Panc1 (cell line): Measurements from ENCODE around the gene ALPK1.

ENCODE experiments used
- CTCF ChIP-seq: fragments of 450-650 bp; IDR thresholded peaks from 2 replicates; pipeline ENCODE4 v1.5.1; 2017; ENCODE audit warnings: mild to moderate bottlenecking
- POLR2AphosphoS5 ChIP-seq: IDR thresholded peaks from 2 replicates; pipeline ENCODE4 v1.6.1; 2012; ENCODE audit warnings: mild to moderate bottlenecking, low read depth, low read length, moderate library complexity
- REST ChIP-seq, 2 experiments: IDR thresholded peaks; 2 replicates each; pipeline ENCODE4 v1.6.1; 2011 to 2012; ENCODE audit warnings: low read depth in 2 of 2, control low read depth in 1 of 2, low read length in 1 of 2, mild to moderate bottlenecking in 1 of 2, moderate library complexity in 1 of 2; ENCODE audit not compliant: insufficient read depth in 1 of 2
- SIN3A ChIP-seq: IDR thresholded peaks from 2 replicates; pipeline ENCODE4 v1.6.1; 2012; ENCODE audit warnings: low read depth, mild to moderate bottlenecking, low read length, moderate library complexity, borderline replicate concordance; ENCODE audit not compliant: insufficient read depth

GRCh38 chr4:112451831-112452230 is 154.7 kb downstream of the ALPK1 start:
- no peak for TF ChIP-seq CTCF
- TF ChIP-seq REST (IDR thresholded peaks at IDR 0.05; ENCODE audit: insufficient read depth in 1 of 2, low read depth in 2 of 2, low read length in 1 of 2): no peak
- TF ChIP-seq POLR2AphosphoS5: no peak
- TF ChIP-seq SIN3A: no peak
